Measurements from ENCODE around the gene KRT86. TPM values are rescaled to one million over a fixed set of nuclear protein-coding genes. Genes with fewer than 3 reads are reported as not detected.
A peak's percentile ranks its signal among the peaks of the same experiment; 100 is the strongest.

The KRT86 gene
- total and polyA plus RNA-seq, 7 donors, result 0.25 to 0.60 TPM; not detected in 5

DNA sequence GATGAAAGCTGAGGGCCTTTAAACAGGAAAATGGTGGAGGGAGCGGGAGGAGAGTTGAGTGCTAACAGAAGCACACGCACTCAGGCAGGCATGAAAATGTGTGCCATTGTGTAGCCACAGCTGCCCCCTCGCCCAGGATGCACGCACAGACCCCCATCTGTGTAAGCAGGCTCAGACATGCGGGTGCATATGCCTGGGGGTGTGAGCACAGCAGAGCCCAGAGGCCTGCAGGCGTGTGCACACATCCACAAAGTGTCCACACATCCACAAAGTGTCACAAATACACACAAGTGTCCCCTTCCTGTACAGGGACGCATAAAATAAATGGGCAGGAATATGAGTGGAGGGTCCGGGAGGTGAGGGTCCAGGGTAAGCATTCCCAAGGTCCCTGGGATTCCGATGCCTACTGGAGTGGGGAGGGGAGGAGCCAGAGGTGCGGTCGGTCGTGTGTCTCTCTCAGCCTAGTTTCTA is 42.2 kb upstream of the KRT86 start:
- Histone ChIP-seq H3K9me3 (no peaks in the 10 kb centered on the region), H3K36me3 (no peaks in the 10 kb centered on the region), H3K27me3 (peaks cover 10 to 33% (median 23%) of the 10 kb centered on the region in 3 donors), H3K4me1 (peaks cover 0 to 30% (median 18%) of the 10 kb centered on the region in 4 donors), H3K27ac (peak overlapping the region in 1 of 4 donors; percentile 48), H3K4me3 (no peak overlapping the region)
- TF ChIP-seq EP300 (IDR thresholded peaks at IDR 0.05) (no peak), POLR2AphosphoS5 (IDR thresholded peaks at IDR 0.05) (no peak), POLR2A (IDR thresholded peaks at IDR 0.05) (no peak)
- TF ChIP-seq, protein P1, sequence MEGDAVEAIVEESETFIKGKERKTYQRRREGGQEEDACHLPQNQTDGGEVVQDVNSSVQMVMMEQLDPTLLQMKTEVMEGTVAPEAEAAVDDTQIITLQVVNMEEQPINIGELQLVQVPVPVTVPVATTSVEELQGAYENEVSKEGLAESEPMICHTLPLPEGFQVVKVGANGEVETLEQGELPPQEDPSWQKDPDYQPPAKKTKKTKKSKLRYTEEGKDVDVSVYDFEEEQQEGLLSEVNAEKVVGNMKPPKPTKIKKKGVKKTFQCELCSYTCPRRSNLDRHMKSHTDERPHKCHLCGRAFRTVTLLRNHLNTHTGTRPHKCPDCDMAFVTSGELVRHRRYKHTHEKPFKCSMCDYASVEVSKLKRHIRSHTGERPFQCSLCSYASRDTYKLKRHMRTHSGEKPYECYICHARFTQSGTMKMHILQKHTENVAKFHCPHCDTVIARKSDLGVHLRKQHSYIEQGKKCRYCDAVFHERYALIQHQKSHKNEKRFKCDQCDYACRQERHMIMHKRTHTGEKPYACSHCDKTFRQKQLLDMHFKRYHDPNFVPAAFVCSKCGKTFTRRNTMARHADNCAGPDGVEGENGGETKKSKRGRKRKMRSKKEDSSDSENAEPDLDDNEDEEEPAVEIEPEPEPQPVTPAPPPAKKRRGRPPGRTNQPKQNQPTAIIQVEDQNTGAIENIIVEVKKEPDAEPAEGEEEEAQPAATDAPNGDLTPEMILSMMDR (IDR thresholded peaks at IDR 0.05), result no peak
- peak; percentile 48 for DNase-seq
- WGBS, 2 donors, result 67 to 79% methylated on average over 12 of the region's 12 CpGs
- intact Hi-C loops (cut with DNase I), result no loop called here

DNA sequence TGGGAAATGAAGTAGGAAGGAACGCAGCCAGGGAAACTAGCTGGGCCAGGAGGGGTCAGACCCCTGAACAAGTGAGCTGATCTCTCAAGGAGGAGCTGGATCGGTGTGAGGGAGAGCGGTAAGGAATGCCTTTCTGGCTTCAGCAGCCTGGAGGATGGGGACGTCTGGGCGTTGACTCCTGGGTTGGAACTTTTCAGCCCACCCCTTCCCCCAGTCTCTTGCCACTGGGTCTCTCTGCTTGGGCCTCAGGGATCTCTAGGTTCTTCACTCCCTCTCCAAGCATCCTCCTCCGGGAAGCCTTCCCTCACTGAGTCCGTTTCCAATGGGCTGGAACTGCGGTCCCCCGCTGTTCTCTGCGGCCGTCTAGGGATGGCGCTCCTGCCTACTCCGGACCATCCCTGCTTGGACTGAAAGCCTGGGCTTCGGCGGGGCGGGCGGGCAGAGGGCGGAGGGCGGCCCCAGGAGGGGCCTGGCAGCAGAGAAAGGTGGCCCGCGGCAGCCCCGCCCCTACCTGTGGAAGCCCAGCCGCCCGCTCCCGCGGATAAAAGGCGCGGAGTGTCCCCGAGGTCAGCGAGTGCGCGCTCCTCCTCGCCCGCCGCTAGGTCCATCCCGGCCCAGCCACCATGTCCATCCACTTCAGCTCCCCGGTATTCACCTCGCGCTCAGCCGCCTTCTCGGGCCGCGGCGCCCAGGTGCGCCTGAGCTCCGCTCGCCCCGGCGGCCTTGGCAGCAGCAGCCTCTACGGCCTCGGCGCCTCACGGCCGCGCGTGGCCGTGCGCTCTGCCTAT is 41.6 kb upstream of the KRT86 start, which contains the start of gene KRT7:
Gene KRT7 (plus strand): TSS at position 570 of the 788 bp plus-strand sequence. CDS start 54 bp downstream, at position 624.
- DNase-seq, result peak; percentile 28
- Histone ChIP-seq H3K27me3 (peaks cover 10 to 33% (median 23%) of the 10 kb centered on the region in 3 donors), H3K4me3 (peak within 1 kb of the TSS in 1 of 4 donors; percentile 13), H3K4me1 (peaks cover 0 to 30% (median 18%) of the 10 kb centered on the region in 4 donors), H3K36me3 (no peaks in the 10 kb centered on the region), H3K9me3 (no peaks in the 10 kb centered on the region), H3K27ac (peak within 1 kb of the TSS in 1 of 4 donors; percentile 48)
- TF ChIP-seq, protein P1 (IDR thresholded peaks at IDR 0.05), result no peak
- TF ChIP-seq EP300 (IDR thresholded peaks at IDR 0.05) (no peak), POLR2AphosphoS5 (IDR thresholded peaks at IDR 0.05) (no peak), POLR2A (IDR thresholded peaks at IDR 0.05) (no peak)
- intact Hi-C loops (cut with DNase I), result no loop called here
- WGBS, 2 donors, result 10 to 18% methylated on average over 58 of the region's 58 CpGs

DNA sequence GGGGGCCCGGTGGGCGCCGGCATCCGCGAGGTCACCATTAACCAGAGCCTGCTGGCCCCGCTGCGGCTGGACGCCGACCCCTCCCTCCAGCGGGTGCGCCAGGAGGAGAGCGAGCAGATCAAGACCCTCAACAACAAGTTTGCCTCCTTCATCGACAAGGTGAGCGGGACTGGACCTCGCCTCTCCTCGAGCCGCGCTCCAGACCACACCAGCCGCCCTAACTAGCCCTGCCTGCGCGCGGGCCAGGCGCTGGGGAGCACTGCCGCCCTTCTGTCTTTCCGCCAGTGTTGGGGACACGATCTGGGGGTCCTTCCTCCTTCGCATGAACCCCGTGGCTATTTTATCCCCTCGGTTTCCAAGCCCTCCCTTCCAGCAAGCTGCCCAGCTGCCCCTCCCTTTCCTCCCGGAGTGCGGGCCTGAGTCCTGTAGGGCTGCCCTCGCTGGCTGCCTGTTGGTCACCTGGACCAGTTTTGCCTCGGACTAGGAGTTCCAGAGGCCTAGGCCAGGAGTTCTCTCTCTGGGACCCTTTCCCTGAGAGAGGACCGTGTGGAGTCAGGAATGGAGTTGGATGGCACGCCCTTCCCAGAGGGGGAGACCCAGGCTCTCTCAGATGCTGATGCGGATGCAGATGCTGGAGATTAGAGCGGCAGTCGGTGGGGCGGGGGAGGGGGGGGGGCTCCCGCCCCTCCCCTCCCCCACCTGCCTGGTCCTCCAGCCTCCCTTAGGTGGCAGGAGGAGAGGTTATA is 40.8 kb upstream of the KRT86 start:
- intact Hi-C loops (cut with DNase I), result no loop called here
- DNase-seq, result peak; percentile 63
- 37 to 67% methylated on average over 40 of the region's 40 CpGs for WGBS, 2 donors
- Histone ChIP-seq H3K27ac (peak overlapping the region in 1 of 4 donors; percentile 42), H3K4me1 (peaks cover 0 to 30% (median 18%) of the 10 kb centered on the region in 4 donors), H3K36me3 (no peaks in the 10 kb centered on the region), H3K27me3 (peaks cover 10 to 33% (median 23%) of the 10 kb centered on the region in 3 donors), H3K9me3 (no peaks in the 10 kb centered on the region), H3K4me3 (no peak overlapping the region)
- no peak for TF ChIP-seq POLR2AphosphoS5 (IDR thresholded peaks at IDR 0.05)
- TF ChIP-seq, protein P1 (IDR thresholded peaks at IDR 0.05), result no peak
- TF ChIP-seq POLR2A (IDR thresholded peaks at IDR 0.05), result no peak
- TF ChIP-seq EP300 (IDR thresholded peaks at IDR 0.05), result no peak

DNA sequence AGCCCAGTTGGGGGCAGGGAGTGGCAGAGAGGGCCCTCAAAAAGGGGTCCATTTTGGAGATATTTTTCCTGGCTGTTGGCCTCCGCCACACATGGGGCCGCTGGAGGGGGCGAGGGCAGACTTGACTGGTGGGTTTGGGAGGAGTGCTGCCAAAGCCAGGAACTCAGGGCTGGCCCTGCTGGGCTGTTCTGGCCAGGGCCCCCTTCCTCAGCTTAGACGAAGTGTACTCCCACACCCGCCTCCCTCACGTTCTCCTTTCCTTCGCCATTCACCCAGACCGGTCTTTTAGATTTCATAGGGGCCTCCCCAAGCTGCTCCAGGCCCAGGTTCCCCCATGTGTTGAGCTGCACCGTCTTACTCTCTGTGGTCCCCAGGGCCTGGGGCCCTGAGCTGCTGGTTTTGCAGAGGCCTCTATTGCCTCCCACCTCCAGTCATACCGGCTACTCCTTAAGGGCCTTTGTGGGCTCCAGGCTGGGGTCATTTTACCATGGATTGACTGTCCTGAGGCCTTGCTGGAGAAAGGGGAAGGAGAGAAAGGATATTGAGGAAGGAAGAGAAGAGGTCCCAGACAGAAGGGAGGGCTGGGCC is 40.1 kb upstream of the KRT86 start:
- Histone ChIP-seq H3K4me3 (no peak overlapping the region), H3K27me3 (peaks cover 10 to 33% (median 23%) of the 10 kb centered on the region in 3 donors), H3K9me3 (no peaks in the 10 kb centered on the region), H3K36me3 (no peaks in the 10 kb centered on the region), H3K4me1 (peaks cover 0 to 30% (median 18%) of the 10 kb centered on the region in 4 donors), H3K27ac (peak overlapping the region in 1 of 4 donors; percentile 14)
- intact Hi-C loops (cut with DNase I), result no loop called here
- TF ChIP-seq EP300 (IDR thresholded peaks at IDR 0.05), result no peak
- no peak for TF ChIP-seq POLR2A (IDR thresholded peaks at IDR 0.05)
- no peak for TF ChIP-seq POLR2AphosphoS5 (IDR thresholded peaks at IDR 0.05)
- TF ChIP-seq, protein P1 (IDR thresholded peaks at IDR 0.05), result no peak
- WGBS, 2 donors, result 89 to 95% methylated on average over 10 of the region's 10 CpGs
- peak; percentile 34 for DNase-seq
